Activated T-helper 17 cell treated with anti-CD3 and anti-CD28 coated beads, Interleukin-2, amount 50 U/mL, for 72 hours (primary cell): Measurements from ENCODE around the gene IGF2R. TPM values are rescaled to one million over a fixed set of nuclear protein-coding genes. Genes with fewer than 3 reads are reported as not detected.
"Not testable (repeated sequence)": the region's sequence is repeated elsewhere in the genome, so short reads cannot be mapped to it uniquely, and the experiment has no call there.

Source experiments
- ATAC-seq: fragments of 150-1000 bp; cut with Tn5 transposase; replicated peaks from 2 replicates; pipeline ENCODE4 v1.10.0; 2021; ENCODE audit warnings: mild to moderate bottlenecking, moderate library complexity
- H3K27ac Mint-ChIP-seq: one replicate; pipeline ENCODE4 v1.8.0; 2022; ENCODE audit warnings: mixed read lengths
- H3K27me3 Mint-ChIP-seq: one replicate; pipeline ENCODE4 v1.8.0; 2022; ENCODE audit warnings: mixed read lengths
- H3K36me3 Mint-ChIP-seq: one replicate; pipeline ENCODE4 v1.8.0; 2022; ENCODE audit warnings: low read depth, mild to moderate bottlenecking, mixed read lengths
- H3K4me1 Mint-ChIP-seq: one replicate; pipeline ENCODE4 v1.8.0; 2022; ENCODE audit warnings: mixed read lengths
- H3K4me3 Mint-ChIP-seq: one replicate; pipeline ENCODE4 v1.8.0; 2022; ENCODE audit warnings: mild to moderate bottlenecking, mixed read lengths
- H3K9me3 Mint-ChIP-seq: one replicate; pipeline ENCODE4 v1.8.0; 2022; ENCODE audit warnings: mixed read lengths
- total RNA-seq, 2 donors: library from RNA; stranded (reverse); gene quantifications; one replicate each; pipeline ENCODE4 v1.2.3, GENCODE V29; 2022

The IGF2R gene
- total RNA-seq, 2 donors from 2014 or later, result 68.2 to 82.2 TPM

DNA sequence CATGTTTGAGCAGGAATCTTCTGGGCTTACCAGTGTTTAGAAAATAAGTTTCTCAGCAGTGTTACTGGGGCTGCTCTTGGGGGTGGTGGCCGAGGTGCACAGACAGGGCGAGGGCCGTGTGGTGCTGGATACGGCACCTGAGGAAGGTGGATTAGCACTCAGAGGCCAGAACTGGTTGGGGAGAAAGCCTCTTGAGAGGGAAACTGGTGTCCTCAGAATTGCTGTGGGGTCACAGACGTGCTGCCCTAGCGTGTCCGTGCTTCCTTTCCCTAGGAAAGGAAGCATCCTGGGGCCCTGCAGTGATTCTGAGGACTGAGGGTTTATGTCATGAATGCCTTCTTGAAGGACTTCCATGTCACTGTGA lies 120.6 kb downstream of the IGF2R start:
- H3K27ac Mint-ChIP-seq, result no peak overlapping the region
- no peaks in the 10 kb centered on the region for H3K27me3 Mint-ChIP-seq
- no peaks in the 10 kb centered on the region for H3K9me3 Mint-ChIP-seq
- ATAC-seq, result no peak
- no peak overlapping the region for H3K4me3 Mint-ChIP-seq
- H3K4me1 Mint-ChIP-seq, result no peaks in the 10 kb centered on the region
- H3K36me3 Mint-ChIP-seq, result peaks cover 91% of the 10 kb centered on the region

GRCh38 chr6:160090442-160091239 lies 121.8 kb downstream of the IGF2R start:
- H3K9me3 Mint-ChIP-seq, ATAC-seq, H3K4me1 Mint-ChIP-seq, H3K4me3 Mint-ChIP-seq, H3K27me3 Mint-ChIP-seq: not testable (repeated sequence)
- Mint-ChIP-seq H3K27ac (peak overlapping the region; percentile 50), H3K36me3 (peaks cover 91% of the 10 kb centered on the region)

GRCh38 chr6:160092176-160092575 lies 123.3 kb downstream of the IGF2R start:
- ATAC-seq, H3K4me1 Mint-ChIP-seq, H3K27me3 Mint-ChIP-seq, H3K4me3 Mint-ChIP-seq, H3K9me3 Mint-ChIP-seq, H3K27ac Mint-ChIP-seq: not testable (repeated sequence)
- peaks cover 91% of the 10 kb centered on the region for H3K36me3 Mint-ChIP-seq

DNA sequence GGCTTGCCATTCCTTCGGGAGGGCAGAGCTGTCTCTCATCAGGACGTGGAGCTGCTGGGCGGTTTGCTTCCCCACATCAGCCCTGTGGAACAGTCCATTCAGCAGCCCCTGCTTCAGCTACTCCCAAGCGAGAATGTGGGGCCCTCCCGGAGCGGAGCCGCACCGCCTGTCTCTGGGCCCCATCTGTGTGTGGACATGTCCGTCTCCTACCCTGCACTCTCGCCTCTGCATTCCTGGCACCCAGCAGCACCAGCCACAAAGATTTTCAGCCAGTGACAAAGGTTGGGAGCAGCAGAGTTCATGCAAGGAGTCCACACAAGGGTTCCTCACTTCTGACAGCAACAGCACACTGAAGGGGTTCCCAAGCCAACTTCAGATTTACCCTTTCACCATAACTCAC lies 123.7 kb downstream of the IGF2R start:
- ATAC-seq, result no peak
- Mint-ChIP-seq H3K4me1 (no peaks in the 10 kb centered on the region), H3K27me3 (no peaks in the 10 kb centered on the region), H3K9me3 (no peaks in the 10 kb centered on the region), H3K36me3 (peaks cover 91% of the 10 kb centered on the region), H3K27ac (no peak overlapping the region), H3K4me3 (no peak overlapping the region)

DNA sequence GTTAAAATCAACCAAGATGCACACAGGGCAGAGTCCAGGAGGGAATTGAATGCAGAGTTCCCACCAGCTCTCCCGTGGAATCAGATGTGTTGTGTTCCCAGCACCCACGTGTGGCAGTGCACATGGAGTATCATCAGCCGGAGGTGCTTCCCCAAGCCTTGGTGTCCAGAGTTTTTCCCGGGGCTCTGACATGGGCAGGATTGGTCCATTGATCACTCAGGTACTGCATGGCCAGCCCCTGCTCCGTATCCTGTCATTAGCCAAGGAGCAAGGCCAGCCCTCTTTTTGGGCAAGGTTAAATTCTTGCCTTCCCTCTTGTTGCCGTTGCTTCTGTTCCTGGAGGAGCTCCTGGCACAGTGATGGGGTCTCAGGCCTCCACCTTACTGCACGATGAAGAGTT lies 124.2 kb downstream of the IGF2R start:
- Mint-ChIP-seq H3K27ac (no peak overlapping the region), H3K36me3 (peaks cover 91% of the 10 kb centered on the region), H3K27me3 (no peaks in the 10 kb centered on the region), H3K4me1 (no peaks in the 10 kb centered on the region), H3K4me3 (no peak overlapping the region), H3K9me3 (no peaks in the 10 kb centered on the region)
- no peak for ATAC-seq

GRCh38 chr6:160093946-160094345 lies 125.1 kb downstream of the IGF2R start:
- Mint-ChIP-seq H3K36me3 (peaks cover 91% of the 10 kb centered on the region), H3K27ac (peak overlapping the region; percentile 41)
- ATAC-seq, result no peak

GRCh38 chr6:160095146-160095845 lies 126.4 kb downstream of the IGF2R start:
- H3K27me3 Mint-ChIP-seq, result no peaks in the 10 kb centered on the region
- ATAC-seq, result no peak
- H3K27ac Mint-ChIP-seq, result no peak overlapping the region
- peaks cover 90% of the 10 kb centered on the region for H3K36me3 Mint-ChIP-seq
- H3K4me3 Mint-ChIP-seq, result no peak overlapping the region
- H3K4me1 Mint-ChIP-seq, result no peaks in the 10 kb centered on the region
- H3K9me3 Mint-ChIP-seq, result no peaks in the 10 kb centered on the region

More at GRCh38 chr6:160093946-160094345, 125.1 kb downstream of the IGF2R start:
- no peaks in the 10 kb centered on the region for H3K27me3 Mint-ChIP-seq
- no peaks in the 10 kb centered on the region for H3K4me1 Mint-ChIP-seq
- no peak overlapping the region for H3K4me3 Mint-ChIP-seq
- no peaks in the 10 kb centered on the region for H3K9me3 Mint-ChIP-seq

- Mint-ChIP-seq H3K4me3 (no peak overlapping the region), H3K27me3 (no peaks in the 10 kb centered on the region), H3K9me3 (no peaks in the 10 kb centered on the region), H3K27ac (peak overlapping the region; percentile 65), H3K36me3 (peaks cover 99% of the 10 kb centered on the region), H3K4me1 (no peaks in the 10 kb centered on the region)
- ATAC-seq, result no peak
Measured at GRCh38 chr6:160101277-160102205, 132.7 kb downstream of the IGF2R start.

DNA sequence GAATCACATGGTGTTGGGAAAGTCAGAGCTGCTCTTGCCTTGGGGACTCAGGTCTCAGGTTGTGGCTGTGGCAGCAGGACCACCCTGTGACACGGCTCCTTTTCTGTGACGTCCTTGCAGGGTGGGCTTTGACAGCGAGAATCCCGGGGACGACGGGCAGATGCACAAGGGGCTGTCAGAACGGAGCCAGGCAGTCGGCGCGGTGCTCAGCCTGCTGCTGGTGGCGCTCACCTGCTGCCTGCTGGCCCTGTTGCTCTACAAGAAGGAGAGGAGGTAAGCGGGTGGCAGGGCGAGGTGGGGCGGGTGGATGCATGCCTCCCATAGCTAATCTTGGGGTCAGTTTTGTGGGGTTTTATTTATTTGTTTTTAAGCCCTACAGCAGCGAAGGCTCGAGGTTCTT lies 133.5 kb downstream of the IGF2R start:
- Mint-ChIP-seq H3K4me3 (no peak overlapping the region), H3K27me3 (no peaks in the 10 kb centered on the region), H3K4me1 (peaks cover under 1% of the 10 kb centered on the region), H3K36me3 (peaks cover 99% of the 10 kb centered on the region), H3K9me3 (no peaks in the 10 kb centered on the region), H3K27ac (no peak overlapping the region)
- ATAC-seq, result no peak

DNA sequence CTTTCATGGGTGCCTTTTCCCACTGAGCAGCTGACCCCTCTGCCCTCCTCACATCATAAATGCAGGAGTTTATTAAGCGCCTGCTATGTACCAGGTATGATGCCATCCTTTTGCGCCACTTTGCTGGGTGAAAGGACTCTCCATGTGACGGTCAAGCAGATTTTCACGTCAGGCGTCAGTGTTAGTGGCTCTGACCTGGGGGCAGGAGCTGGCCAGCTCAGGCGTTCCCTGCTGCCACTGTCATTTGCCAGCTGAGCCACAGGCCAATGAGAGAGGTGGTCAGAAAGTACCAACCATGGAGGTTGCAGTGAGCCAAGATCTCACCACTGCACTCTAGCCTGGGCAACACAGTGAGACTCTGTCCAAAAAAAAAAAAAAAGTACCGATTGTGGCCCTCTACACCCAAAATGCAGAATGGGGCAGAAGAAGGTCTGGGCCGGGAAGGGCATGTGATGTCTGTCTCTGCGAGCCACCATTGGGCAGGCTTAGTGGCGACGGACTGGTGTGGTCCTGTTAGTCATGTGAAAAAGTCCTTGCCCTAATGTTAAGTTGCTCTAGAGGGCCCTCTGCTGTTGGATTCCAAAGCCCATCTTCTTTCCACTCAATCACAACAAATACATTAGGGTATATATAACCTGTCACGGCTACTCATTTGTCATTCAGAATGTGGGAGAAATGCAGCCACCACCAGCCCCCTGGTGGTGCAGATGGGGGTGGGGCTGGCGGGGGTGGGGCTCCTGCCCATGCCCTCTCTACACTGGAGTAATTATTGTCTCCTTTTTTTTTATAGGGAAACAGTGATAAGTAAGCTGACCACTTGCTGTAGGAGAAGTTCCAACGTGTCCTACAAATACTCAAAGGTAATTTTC lies 134.3 kb downstream of the IGF2R start:
- no peak overlapping the region for H3K4me3 Mint-ChIP-seq
- no peak overlapping the region for H3K27ac Mint-ChIP-seq
- peaks cover 8% of the 10 kb centered on the region for H3K4me1 Mint-ChIP-seq
- peak; percentile 29 for ATAC-seq
- no peaks in the 10 kb centered on the region for H3K27me3 Mint-ChIP-seq
- peaks cover 98% of the 10 kb centered on the region for H3K36me3 Mint-ChIP-seq
- no peaks in the 10 kb centered on the region for H3K9me3 Mint-ChIP-seq

DNA sequence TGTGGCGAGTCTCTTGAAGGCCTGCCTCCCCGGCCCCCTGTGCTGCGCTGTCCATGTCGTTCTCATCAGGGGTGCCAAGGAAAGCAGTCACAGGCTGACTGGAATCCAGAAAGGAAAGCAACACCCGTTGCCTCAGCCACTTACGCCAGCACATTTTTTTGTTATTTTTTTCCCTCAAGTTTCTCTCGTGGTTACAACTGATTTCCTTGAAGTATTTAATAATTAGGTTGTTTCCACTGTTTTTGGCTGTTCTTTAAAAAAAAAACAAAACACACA lies 134.9 kb downstream of the IGF2R start:
- Mint-ChIP-seq H3K36me3 (peaks cover 92% of the 10 kb centered on the region), H3K9me3 (no peaks in the 10 kb centered on the region), H3K27me3 (no peaks in the 10 kb centered on the region), H3K27ac (no peak overlapping the region), H3K4me1 (peaks cover 8% of the 10 kb centered on the region), H3K4me3 (no peak overlapping the region)
- ATAC-seq, result no peak

- Mint-ChIP-seq H3K4me1 (peaks cover 8% of the 10 kb centered on the region), H3K27me3 (no peaks in the 10 kb centered on the region), H3K27ac (peak overlapping the region; percentile 12), H3K9me3 (no peaks in the 10 kb centered on the region), H3K36me3 (peaks cover 86% of the 10 kb centered on the region), H3K4me3 (no peak overlapping the region)
- ATAC-seq, result no peak
Measured at GRCh38 chr6:160104821-160105517, 136.1 kb downstream of the IGF2R start.

- Mint-ChIP-seq H3K27me3 (no peaks in the 10 kb centered on the region), H3K4me1 (peaks cover 14% of the 10 kb centered on the region), H3K36me3 (peaks cover 85% of the 10 kb centered on the region), H3K4me3 (no peak overlapping the region), H3K27ac (no peak overlapping the region), H3K9me3 (no peaks in the 10 kb centered on the region)
- ATAC-seq, result no peak
Measured at GRCh38 chr6:160106010-160106409, 137.1 kb downstream of the IGF2R start.
